ENCODE data around the gene TEKT2. TPM values are rescaled to one million over a fixed set of nuclear protein-coding genes. Genes with fewer than 3 reads are reported as not detected.
A peak's percentile ranks its signal among the peaks of the same experiment; 100 is the strongest.

The TEKT2 gene
- total RNA-seq, 6 donors from 2014 or later = 0.69 to 24.3 (median 8.1) TPM

DNA sequence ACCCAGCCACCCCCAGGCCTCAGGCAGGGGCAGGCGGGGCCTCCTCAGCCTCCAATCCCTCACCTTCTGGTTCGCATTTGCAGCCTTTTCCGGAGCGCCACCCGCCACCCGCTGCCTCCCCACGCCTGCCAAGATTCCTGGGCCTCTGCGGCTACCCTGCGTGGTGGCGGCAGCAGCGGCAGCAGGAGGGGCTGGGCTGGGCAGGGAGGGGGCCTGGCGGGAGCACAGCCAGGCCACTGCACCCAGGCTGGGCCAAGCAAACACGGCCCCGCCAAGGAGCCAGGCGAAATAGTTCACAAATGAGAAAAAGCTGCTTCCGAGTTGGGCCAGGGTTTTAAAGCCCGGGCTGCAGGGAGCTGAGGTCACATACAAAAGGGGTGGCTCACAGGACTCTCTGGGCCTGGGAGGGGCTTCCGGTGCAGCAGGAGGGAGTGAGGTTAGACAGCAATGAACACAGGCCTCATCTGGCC is 31.3 kb downstream of the TEKT2 start:
- Histone ChIP-seq H3K36me3 (no peaks in the 10 kb centered on the region), H3K9me3 (no peaks in the 10 kb centered on the region), H3K27me3 (no peaks in the 10 kb centered on the region), H3K27ac (peak overlapping the region in 3 of 4 donors; percentile 30 to 49 (median 31)), H3K4me1 (peaks cover 5 to 20% (median 12%) of the 10 kb centered on the region in 4 donors), H3K4me3 (no peak overlapping the region)
- WGBS, 2 donors = 63 to 65% methylated on average over 6 to 18 of the region's 18 CpGs
- peak in 1 of 2 donors; percentile 78 for ATAC-seq (ENCODE audit: low FRiP score in 2 of 2)
- peak in 1 of 2 donors; percentile 87 for DNase-seq
- TF ChIP-seq CTCF (IDR thresholded peaks at IDR 0.05) (no peak), POLR2A (IDR thresholded peaks at IDR 0.05) (no peak), POLR2AphosphoS5 (IDR thresholded peaks at IDR 0.05) (no peak), EP300 (IDR thresholded peaks at IDR 0.05) (no peak)

- H3K27ac ChIP-seq = no peak overlapping the region
- peaks cover 5 to 20% (median 12%) of the 10 kb centered on the region in 4 donors for H3K4me1 ChIP-seq
- no peak overlapping the region for H3K4me3 ChIP-seq
- no peaks in the 10 kb centered on the region for H3K36me3 ChIP-seq
- H3K9me3 ChIP-seq = no peaks in the 10 kb centered on the region
- H3K27me3 ChIP-seq = no peaks in the 10 kb centered on the region
- ATAC-seq (ENCODE audit: low FRiP score in 2 of 2) (peak in 1 of 2 donors; percentile 76), DNase-seq (no peak)
- 61 to 62% methylated on average over 5 of the region's 5 CpGs for WGBS, 2 donors
- TF ChIP-seq POLR2AphosphoS5 (IDR thresholded peaks at IDR 0.05) = no peak
Measured at GRCh38 chr1:36115931-36116330, 32.0 kb downstream of the TEKT2 start.

GRCh38 chr1:36116901-36117300 is 33.0 kb downstream of the TEKT2 start:
- no peaks in the 10 kb centered on the region for H3K36me3 ChIP-seq
- DNase-seq (no peak), ATAC-seq (ENCODE audit: low FRiP score in 2 of 2) (no peak)
- H3K9me3 ChIP-seq = no peaks in the 10 kb centered on the region
- no peak for TF ChIP-seq POLR2AphosphoS5 (IDR thresholded peaks at IDR 0.05)
- no peak for TF ChIP-seq EP300 (IDR thresholded peaks at IDR 0.05)
- no peak for TF ChIP-seq CTCF (IDR thresholded peaks at IDR 0.05)
- TF ChIP-seq POLR2A (IDR thresholded peaks at IDR 0.05) = no peak
- H3K4me3 ChIP-seq = no peak overlapping the region
- H3K27ac ChIP-seq = no peak overlapping the region
- 83 to 96% methylated on average over 3 to 5 of the region's 5 CpGs for WGBS, 2 donors
- H3K4me1 ChIP-seq = peaks cover 5 to 20% (median 12%) of the 10 kb centered on the region in 4 donors
- no peaks in the 10 kb centered on the region for H3K27me3 ChIP-seq

GRCh38 chr1:36118447-36119204 is 34.7 kb downstream of the TEKT2 start:
- H3K27ac ChIP-seq = no peak overlapping the region
- WGBS, 2 donors = 71 to 80% methylated on average over 8 to 10 of the region's 10 CpGs
- no peak overlapping the region for H3K4me3 ChIP-seq
- TF ChIP-seq POLR2A (IDR thresholded peaks at IDR 0.05) (no peak), POLR2AphosphoS5 (IDR thresholded peaks at IDR 0.05) (no peak), CTCF (IDR thresholded peaks at IDR 0.05) (no peak), EP300 (IDR thresholded peaks at IDR 0.05) (no peak)
- H3K9me3 ChIP-seq = no peaks in the 10 kb centered on the region
- DNase-seq = no peak
- H3K27me3 ChIP-seq = no peaks in the 10 kb centered on the region
- no peak for ATAC-seq (ENCODE audit: low FRiP score in 2 of 2)
- H3K36me3 ChIP-seq = no peaks in the 10 kb centered on the region
- peaks cover 5 to 22% (median 12%) of the 10 kb centered on the region in 4 donors for H3K4me1 ChIP-seq

GRCh38 chr1:36119456-36119855 is 35.6 kb downstream of the TEKT2 start:
- Histone ChIP-seq H3K27me3 (peaks cover 0 to 1% (median 0%) of the 10 kb centered on the region in 4 donors), H3K4me1 (peaks cover 6 to 31% (median 12%) of the 10 kb centered on the region in 4 donors), H3K27ac (no peak overlapping the region), H3K9me3 (no peaks in the 10 kb centered on the region), H3K36me3 (no peaks in the 10 kb centered on the region), H3K4me3 (no peak overlapping the region)
- DNase-seq = no peak
- no peak for TF ChIP-seq POLR2AphosphoS5 (IDR thresholded peaks at IDR 0.05)
- TF ChIP-seq EP300 (IDR thresholded peaks at IDR 0.05) = no peak
- TF ChIP-seq POLR2A (IDR thresholded peaks at IDR 0.05) = no peak
- no peak for TF ChIP-seq CTCF (IDR thresholded peaks at IDR 0.05)
- ATAC-seq (ENCODE audit: low FRiP score in 2 of 2) = no peak
- WGBS, 2 donors = 46 to 55% methylated on average over 8 of the region's 9 CpGs
